H1 (cell line): ENCODE measurements around the gene RASAL2. TPM values are rescaled to one million over a fixed set of nuclear protein-coding genes. Genes with fewer than 3 reads are reported as not detected.

Experiments
- CTCF ChIA-PET: fragments of 300-600 bp; sonication (Branson Sonifier 250); formaldehyde crosslinking; loops from one replicate; lab custom pipeline; 2021; ENCODE audit not compliant: partially characterized antibody; lab: Charles Lee
- POLR2A ChIA-PET: fragments of 300-600 bp; sonication (Branson Sonifier 250); formaldehyde crosslinking; loops from one replicate; lab custom pipeline; 2021; ENCODE audit warnings: inconsistent platforms; ENCODE audit not compliant: partially characterized antibody; lab: Charles Lee
- DNase-seq, 2 experiments: peaks; one replicate each; pipeline versions ENCODE4 v3.0.0 to v3.0.0-alpha.2; 2010 to 2022; ENCODE audit warnings: low spot score in 2 of 2, low read depth in 1 of 2, mixed read lengths in 1 of 2
- FAIRE-seq: peaks from 2 replicates; lab custom pipeline; 2011; peaks lifted over from hg19 to GRCh38; lab: Jason Lieb, UNC
- H2AFZ ChIP-seq: 2 replicates; pipeline ENCODE4 v1.8.1; 2012; ENCODE audit warnings: low read length, inconsistent platforms
- H2AK5ac ChIP-seq: 2 replicates; pipeline ENCODE4 v1.6.1; 2013; ENCODE audit warnings: low read depth, low read length
- H2BK120ac ChIP-seq: replicated peaks from 2 replicates; pipeline ENCODE3; 2013; ENCODE audit warnings: low read depth, low read length, inconsistent platforms
- H2BK12ac ChIP-seq: 2 replicates; pipeline ENCODE4 v1.6.1; 2013; ENCODE audit warnings: low read depth, low read length
- H2BK15ac ChIP-seq: 2 replicates; pipeline ENCODE4 v1.6.1; 2013; ENCODE audit warnings: low read length
- H2BK20ac ChIP-seq: 2 replicates; pipeline ENCODE4 v1.6.1; 2013; ENCODE audit warnings: low read length
- H2BK5ac ChIP-seq: 2 replicates; pipeline ENCODE4 v1.6.1; 2013; ENCODE audit warnings: low read depth, low read length
- H3K14ac ChIP-seq: 2 replicates; pipeline ENCODE4 v1.6.1; 2013; ENCODE audit warnings: inconsistent platforms; ENCODE audit not compliant: insufficient read length
- H3K18ac ChIP-seq: 2 replicates; pipeline ENCODE4 v1.6.1; 2013; ENCODE audit warnings: low read length; ENCODE audit errors: extremely low read depth
- H3K23ac ChIP-seq: 2 replicates; pipeline ENCODE4 v1.6.1; 2013; ENCODE audit warnings: inconsistent platforms; ENCODE audit not compliant: insufficient read length
- H3K23me2 ChIP-seq: 2 replicates; pipeline ENCODE4 v1.6.1; 2013; ENCODE audit warnings: low read depth, low read length
- H3K27ac ChIP-seq: 2 replicates; pipeline ENCODE4 v1.6.1; 2011; ENCODE audit warnings: low read depth, low read length, inconsistent platforms
- H3K27me3 ChIP-seq, 4 experiments: replicated peaks in 1 of 4; 1 replicate in 1 of 4; 2 replicates in 3 of 4; pipeline versions ENCODE4 v1.6.1 to v1.8.1; 2011 to 2013; ENCODE audit warnings: low read length in 3 of 4, mild to moderate bottlenecking in 3 of 4, inconsistent platforms in 2 of 4, mixed read lengths in 2 of 4, moderate library complexity in 1 of 4; ENCODE audit not compliant: control insufficient read depth in 3 of 4, insufficient read depth in 3 of 4; ENCODE audit errors: extremely low read depth in 1 of 4
- H3K36me3 ChIP-seq, 4 experiments: 2 replicates each; pipeline versions ENCODE4 v1.6.1 to v1.8.1; 2011 to 2013; ENCODE audit warnings: mild to moderate bottlenecking in 4 of 4, low read length in 3 of 4, moderate library complexity in 2 of 4, control low read depth in 1 of 4, inconsistent platforms in 1 of 4; ENCODE audit not compliant: insufficient read depth in 4 of 4, control insufficient read depth in 2 of 4
- H3K4ac ChIP-seq: replicated peaks from 2 replicates; pipeline ENCODE3; 2013; ENCODE audit warnings: low read length, low read depth, mixed read lengths, inconsistent platforms; ENCODE audit not compliant: insufficient read length
- H3K4me1 ChIP-seq, 4 experiments: replicated peaks in 1 of 4; 1 replicate in 1 of 4; 2 replicates in 3 of 4; pipeline versions ENCODE4 v1.6.1 to v1.8.1; 2011 to 2013; ENCODE audit warnings: low read length in 3 of 4, inconsistent platforms in 2 of 4, mixed read lengths in 1 of 4; ENCODE audit not compliant: insufficient read depth in 4 of 4, control insufficient read depth in 3 of 4
- H3K4me2 ChIP-seq, 2 experiments: 2 replicates each; pipeline versions ENCODE4 v1.6.1 to v1.8.1; 2011 to 2013; ENCODE audit warnings: low read depth in 2 of 2, low read length in 2 of 2, control low read depth in 1 of 2, inconsistent platforms in 1 of 2, mild to moderate bottlenecking in 1 of 2; ENCODE audit not compliant: insufficient read depth in 1 of 2
- H3K4me3 ChIP-seq, 4 experiments: fragments of 200-600, 300-600 bp in 1 of 4; sonication (generic), shearing (Covaris generic), sonication (Bioruptor Twin) in 1 of 4; 2 replicates each; pipeline versions ENCODE4 v1.5.1 to v1.8.1; 2011 to 2016; ENCODE audit warnings: low read length in 4 of 4, low read depth in 3 of 4, control low read depth in 2 of 4, inconsistent platforms in 2 of 4, mild to moderate bottlenecking in 2 of 4, mixed read lengths in 1 of 4, moderate library complexity in 1 of 4; ENCODE audit not compliant: insufficient read depth in 2 of 4; ENCODE audit errors: extremely low read depth in 1 of 4
- H3K56ac ChIP-seq: replicated peaks from 2 replicates; pipeline ENCODE3; 2013; ENCODE audit warnings: low read depth, mild to moderate bottlenecking, mixed read lengths, low read length, inconsistent platforms; ENCODE audit not compliant: insufficient read length
- H3K79me1 ChIP-seq: 2 replicates; pipeline ENCODE4 v1.6.1; 2013; ENCODE audit warnings: low read depth, low read length, control low read depth
- H3K79me2 ChIP-seq, 2 experiments: 2 replicates each; pipeline versions ENCODE4 v1.6.1 to v1.8.1; 2012 to 2013; ENCODE audit warnings: low read length in 2 of 2, mild to moderate bottlenecking in 2 of 2, inconsistent platforms in 1 of 2; ENCODE audit not compliant: insufficient read depth in 2 of 2, control insufficient read depth in 1 of 2
- H3K9ac ChIP-seq, 4 experiments: replicated peaks in 1 of 4; 1 replicate in 1 of 4; 2 replicates in 3 of 4; pipeline versions ENCODE4 v1.6.1 to v1.8.1; 2011 to 2013; ENCODE audit warnings: low read depth in 3 of 4, low read length in 3 of 4, control low read depth in 2 of 4, mild to moderate bottlenecking in 2 of 4, moderate library complexity in 2 of 4, inconsistent platforms in 1 of 4; ENCODE audit errors: extremely low read depth in 1 of 4
- H3K9me3 ChIP-seq, 2 experiments: 2 replicates each; pipeline versions ENCODE4 v1.6.1 to v1.8.1; 2012 to 2013; ENCODE audit warnings: mild to moderate bottlenecking in 2 of 2, moderate library complexity in 2 of 2, control low read depth in 1 of 2, inconsistent platforms in 1 of 2, low read depth in 1 of 2, low read length in 1 of 2, mixed read lengths in 1 of 2; ENCODE audit not compliant: insufficient read depth in 2 of 2
- H4K20me1 ChIP-seq, 2 experiments: replicated peaks in 1 of 2; 2 replicates each; pipeline versions ENCODE3 to v1.8.1; 2011 to 2013; ENCODE audit warnings: inconsistent platforms in 2 of 2, low read length in 2 of 2, mild to moderate bottlenecking in 1 of 2; ENCODE audit not compliant: insufficient read depth in 2 of 2, control insufficient read depth in 1 of 2
- H4K5ac ChIP-seq: 2 replicates; pipeline ENCODE4 v1.6.1; 2013; ENCODE audit warnings: low read length, low read depth, mixed read lengths, inconsistent platforms; ENCODE audit not compliant: insufficient read length
- H4K8ac ChIP-seq: 2 replicates; pipeline ENCODE4 v1.8.0; 2013; ENCODE audit warnings: mild to moderate bottlenecking, moderate library complexity, low read length, inconsistent platforms; ENCODE audit not compliant: insufficient read depth; ENCODE audit errors: extremely low read depth
- H4K91ac ChIP-seq: replicated peaks from 2 replicates; pipeline ENCODE3; 2013; ENCODE audit warnings: low read length, mixed read lengths, inconsistent platforms; ENCODE audit not compliant: insufficient read length
- BCL11A ChIP-seq, 2 experiments: IDR thresholded peaks; one replicate each; pipeline ENCODE4 v1.6.1; 2011; ENCODE audit warnings: low read depth in 2 of 2, low read length in 2 of 2, mild to moderate bottlenecking in 2 of 2
- BRCA1 ChIP-seq: IDR thresholded peaks from 2 replicates; pipeline ENCODE4 v1.6.1; 2012; ENCODE audit warnings: low read depth, low read length, improper control_type of control experiment
- CEBPB ChIP-seq: IDR thresholded peaks from 2 replicates; pipeline ENCODE4 v1.6.1; 2012; ENCODE audit warnings: low read depth, low read length
- CTBP2 ChIP-seq: IDR thresholded peaks from 2 replicates; pipeline ENCODE4 v1.7.0; 2011; ENCODE audit warnings: borderline replicate concordance, mild to moderate bottlenecking, moderate library complexity, mixed read lengths, low read length; ENCODE audit not compliant: insufficient read depth, insufficient read length
- NANOG ChIP-seq: IDR thresholded peaks from 2 replicates; pipeline ENCODE4 v1.6.1; 2011; ENCODE audit warnings: low read length, low read depth, mild to moderate bottlenecking, inconsistent platforms; ENCODE audit not compliant: insufficient read depth, poor library complexity, severe bottlenecking
- RAD21 ChIP-seq, 2 experiments: IDR thresholded peaks in 1 of 2; conservative IDR thresholded peaks in 1 of 2; 2 replicates each; pipeline ENCODE4 v1.6.1; 2011; ENCODE audit warnings: low read depth in 2 of 2, low read length in 2 of 2, improper control_type of control experiment in 1 of 2, inconsistent platforms in 1 of 2, mild to moderate bottlenecking in 1 of 2, moderate library complexity in 1 of 2
- SAP30 ChIP-seq: fragments of 300-600 bp; sonication (generic); IDR thresholded peaks from 2 replicates; pipeline ENCODE4 v1.7.1; 2012; ENCODE audit warnings: low read length, moderate library complexity, mild to moderate bottlenecking, inconsistent platforms; ENCODE audit not compliant: insufficient read depth, insufficient replicate concordance
- SP1 ChIP-seq: IDR thresholded peaks from 2 replicates; pipeline ENCODE4 v1.6.1; 2011; ENCODE audit warnings: low read depth, low read length
- TCF12 ChIP-seq: IDR thresholded peaks from 2 replicates; pipeline ENCODE4 v1.6.1; 2011; ENCODE audit warnings: low read depth, mild to moderate bottlenecking, low read length
- ZNF274 ChIP-seq: IDR thresholded peaks from 2 replicates; pipeline ENCODE4 v1.7.0; 2012; ENCODE audit warnings: low read length, borderline replicate concordance; ENCODE audit errors: extremely low read depth
- WGBS, 2 experiments: shearing (Covaris generic) in 1 of 2; methylation state at CpG; one replicate each; pipeline versions ENCODE4 v1.1.6 to v1.1.7; 2013 to 2015; ENCODE audit warnings: low lambda C conversion rate in 2 of 2, mixed read lengths in 2 of 2, inconsistent platforms in 1 of 2, low coverage in 1 of 2, missing lambda C conversion rate in 1 of 2; ENCODE audit not compliant: insufficient replicate concordance in 2 of 2, insufficient coverage in 1 of 2, insufficient read length in 1 of 2; ENCODE audit errors: extremely low coverage in 1 of 2, missing lambda C conversion rate in 1 of 2; 5-methylcytosine and 5-hydroxymethylcytosine counted together
- polyA plus RNA-seq, 7 experiments: library from polyadenylated mRNA; depleted of rRNA in 3 of 7; stranded (reverse) in 5 of 7; unstranded in 2 of 7; fragments of >200 nt in 5 of 7; fragments of 200-250 nt in 2 of 7; gene quantifications; 1 replicate in 5 of 7; 2 replicates in 1 of 7; 4 replicates in 1 of 7; pipeline versions ENCODE4 v1.2.1 to v1.2.3, GENCODE V29; 2011 to 2013; ENCODE audit warnings: missing spikeins in 2 of 7, mixed read lengths in 2 of 7
- total RNA-seq: library from RNA; stranded (reverse); fragmentation: NEBNext Ultra II Directional; extraction: Animal tissue kit (Norgen Biotek cat#: 25700); gene quantifications from 2 replicates; pipeline ENCODE4 v1.2.1, GENCODE V29; 2021
- TF ChIP-seq, protein P1 (sequence below): IDR thresholded peaks from 2 replicates; pipeline ENCODE4 v1.6.1; 2012; ENCODE audit warnings: inconsistent platforms

Gene RASAL2
- total and polyA plus RNA-seq, 2 of the 8 experiments (the other 6 are each of a cell fraction or from before 2014, with no cell fraction given), result 15.9 to 32.5 TPM

- Histone ChIP-seq H3K4ac (no peak overlapping the region), H2BK20ac (no peak overlapping the region), H3K23me2 (no peaks in the 10 kb centered on the region), H3K4me2 (peak overlapping the region in 1 of 2 experiments; percentile 7; a peak in 2 of 4 replicates), H4K20me1 (no peaks in the 10 kb centered on the region), H3K9me3 (no peaks in the 10 kb centered on the region), H3K14ac (no peak overlapping the region), H3K79me1 (peaks cover 2% of the 10 kb centered on the region; the same call in 1 of the 2 replicates), H3K27me3 (no peaks in the 10 kb centered on the region), H3K36me3 (no peaks in the 10 kb centered on the region), H2BK5ac (no peak overlapping the region), H2AFZ (no peak overlapping the region), H4K5ac (peak overlapping the region; percentile 8), H3K56ac (no peak overlapping the region), H3K9ac (no peak overlapping the region), H3K79me2 (peaks cover 0 to 69% of the 10 kb centered on the region in 2 experiments; a peak in 2 of 4 replicates), H3K4me3 (no peak overlapping the region), H2BK12ac (no peak overlapping the region; the same call in 1 of the 2 replicates), H2BK15ac (no peak overlapping the region), H4K91ac (no peak overlapping the region), H3K4me1 (peaks cover 4 to 24% (median 19%) of the 10 kb centered on the region in 4 experiments; a peak in 6 of 7 replicates), H3K23ac (no peak overlapping the region), H2BK120ac (no peak overlapping the region), H3K18ac (no peak overlapping the region), H3K27ac (no peak overlapping the region), H4K8ac (no peak overlapping the region), H2AK5ac (no peak overlapping the region)
- DNase-seq (no peak), FAIRE-seq (no peak)
- ChIA-PET CTCF (interaction anchor here (0.8 to 3.1 kb wide), 4 partner anchors 10 to 229 kb away, joined by 3 to 9 read pairs (median 3); no protein-coding TSS in a partner anchor), POLR2A (interaction anchor here (2.3 kb wide), 1 partner anchor 10 kb away, joined by 9 read pairs; no protein-coding TSS in a partner anchor)
- TF ChIP-seq BCL11A (IDR thresholded peaks at IDR 0.05; ENCODE audit: low read depth in 2 of 2, low read length in 2 of 2) (no peak), CTBP2 (no peak), SAP30 (no peak), SP1 (no peak), RAD21 (IDR thresholded peaks at IDR 0.05 in 1 of 2, conservative IDR thresholded peaks at IDR 0.05 in 1 of 2; ENCODE audit: low read depth in 2 of 2, low read length in 2 of 2) (no peak), CEBPB (no peak), TCF12 (no peak), BRCA1 (no peak), ZNF274 (no peak), NANOG (no peak)
- TF ChIP-seq, protein P1, sequence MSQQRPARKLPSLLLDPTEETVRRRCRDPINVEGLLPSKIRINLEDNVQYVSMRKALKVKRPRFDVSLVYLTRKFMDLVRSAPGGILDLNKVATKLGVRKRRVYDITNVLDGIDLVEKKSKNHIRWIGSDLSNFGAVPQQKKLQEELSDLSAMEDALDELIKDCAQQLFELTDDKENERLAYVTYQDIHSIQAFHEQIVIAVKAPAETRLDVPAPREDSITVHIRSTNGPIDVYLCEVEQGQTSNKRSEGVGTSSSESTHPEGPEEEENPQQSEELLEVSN, result no peak
- WGBS, 2 experiments, result 71% methylated on average over 1 of the region's 1 CpG; no CpG with 5 or more reads in 1 of the 2 experiments
Observed at GRCh38 chr1:178271471-178271870, 177.6 kb downstream of the RASAL2 start.
